Stimulated activated CD4-positive, alpha-beta T cell treated with anti-CD3 and anti-CD28 coated beads, Interleukin-1b, Interleukin-23, amount 100 ng/mL, for 4 hours (primary cell): ENCODE results near the gene DCAF8L2.
"Not testable (repeated sequence)": the region's sequence is repeated elsewhere in the genome, so short reads cannot be mapped to it uniquely, and the experiment has no call there.

Source experiments
- DNase-seq, 2 donors: peaks; one replicate each; pipeline ENCODE4 v3.0.0-alpha.2; 2020; ENCODE audit warnings: low read depth in 2 of 2

The DCAF8L2 gene

GRCh38 chrX:27590044-27590443, at the start of gene DCAF8L2:
Gene DCAF8L2 (plus strand): TSS chrX:27590344. CDS start chrX:27746896, 156,552 bp downstream.
- DNase-seq = no peak

- DNase-seq = not testable (repeated sequence)
Measured at GRCh38 chrX:27541161-27541560, 49.0 kb upstream of the DCAF8L2 start.

DNA sequence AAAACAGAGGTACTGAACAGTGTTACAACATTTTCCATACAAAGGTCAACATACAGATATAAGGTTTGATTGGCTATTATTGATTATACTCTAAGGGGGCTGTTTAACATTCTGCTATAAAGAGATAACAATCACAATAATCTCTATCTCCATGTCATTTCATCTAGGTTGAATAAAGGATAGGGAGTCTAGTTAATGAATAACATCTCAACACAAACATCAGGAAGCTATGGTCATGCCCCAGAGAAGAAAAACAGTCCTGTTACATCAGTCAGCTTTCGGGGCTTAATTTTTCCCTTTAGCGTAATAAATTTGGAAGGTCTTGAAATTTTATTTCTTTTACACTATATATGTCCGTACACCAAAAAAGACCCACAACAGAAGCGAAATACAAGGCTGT, 41.5 kb upstream of the DCAF8L2 start:
- DNase-seq = no peak

DNA sequence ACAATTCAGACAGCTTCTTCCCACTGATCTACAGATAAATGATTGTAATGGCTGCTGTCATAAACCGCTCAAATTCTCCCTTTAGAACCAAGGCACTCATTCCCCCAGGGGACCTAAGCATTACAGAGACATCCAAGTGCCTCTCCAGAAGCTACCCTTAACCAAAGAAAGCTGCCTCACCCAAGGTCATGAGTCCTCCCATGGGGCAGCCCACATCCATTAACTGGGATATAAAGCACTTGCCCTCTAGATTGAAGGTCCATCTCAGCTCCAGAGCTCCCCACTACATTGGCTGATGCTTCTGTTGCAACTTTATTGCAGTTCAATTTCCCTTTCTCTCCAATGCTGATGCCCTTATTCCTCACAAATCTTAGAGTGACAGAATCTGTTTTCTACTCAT, 40.5 kb upstream of the DCAF8L2 start:
- no peak for DNase-seq

DNA sequence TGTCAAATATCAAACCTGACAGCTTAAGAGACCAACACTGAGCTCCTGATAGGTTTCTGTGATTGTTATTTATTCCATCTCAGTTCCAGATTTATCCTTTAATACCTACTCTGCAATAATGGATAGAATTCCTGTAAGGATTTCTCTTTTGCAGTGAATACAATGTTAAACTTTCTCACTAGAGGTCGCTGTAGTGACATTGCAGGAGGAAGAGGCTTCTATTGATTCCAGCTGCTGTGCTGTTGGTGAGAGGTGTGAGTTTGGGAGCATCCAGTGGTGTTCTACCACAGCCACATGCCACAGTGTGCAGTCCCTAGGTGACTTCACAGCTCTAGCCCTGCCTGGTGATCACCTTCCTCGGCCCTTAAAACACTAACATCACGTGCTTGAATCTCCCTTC, 34.6 kb upstream of the DCAF8L2 start:
- DNase-seq = no peak

DNA sequence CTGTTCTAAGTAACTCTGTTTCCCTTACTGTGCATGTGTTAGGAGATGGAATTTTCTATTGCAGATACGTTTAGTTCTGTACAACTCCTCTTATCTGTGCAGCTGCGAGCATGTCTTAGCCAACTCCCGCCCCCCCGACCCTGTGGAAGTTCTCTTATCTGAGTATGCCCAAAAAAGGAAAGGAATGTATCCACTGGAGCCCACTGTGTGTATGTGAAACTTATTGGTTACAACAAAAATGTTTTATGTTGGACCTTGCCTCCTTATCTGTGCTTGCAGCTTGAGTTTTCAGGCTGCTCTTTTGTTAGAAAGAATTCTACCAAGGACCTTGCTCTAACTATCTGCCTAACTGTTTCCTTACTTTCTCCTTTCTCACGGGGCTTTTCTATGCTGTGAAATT, 24.2 kb upstream of the DCAF8L2 start:
- no peak for DNase-seq

- no peak for DNase-seq
Measured at GRCh38 chrX:27571164-27571563, 19.0 kb upstream of the DCAF8L2 start.

- DNase-seq = no peak
Measured at GRCh38 chrX:27575565-27575964, 14.6 kb upstream of the DCAF8L2 start.

- no peak for DNase-seq
Measured at GRCh38 chrX:27583976-27584375, 6.2 kb upstream of the DCAF8L2 start.

GRCh38 chrX:27591938-27592337, 1.8 kb downstream of the DCAF8L2 start:
- DNase-seq = no peak

DNA sequence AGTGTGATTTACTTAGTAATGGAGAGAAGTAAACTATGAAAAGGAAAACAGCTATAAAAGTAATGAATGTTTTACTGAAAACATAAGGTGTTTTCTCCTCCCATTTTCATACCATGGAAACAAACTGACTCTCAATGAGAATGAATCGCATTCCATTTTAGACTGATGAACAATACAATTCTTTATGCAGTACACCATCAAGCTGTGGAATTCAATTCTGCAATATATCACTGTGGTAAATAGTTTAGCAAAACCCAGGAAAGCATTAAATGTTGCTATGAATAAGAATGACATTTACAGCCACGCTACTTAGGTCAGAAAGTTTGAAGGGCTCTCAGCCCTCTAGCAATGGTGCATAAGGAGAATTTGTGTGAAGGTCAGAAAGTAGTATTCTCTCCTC, 7.4 kb downstream of the DCAF8L2 start:
- no peak for DNase-seq

DNA sequence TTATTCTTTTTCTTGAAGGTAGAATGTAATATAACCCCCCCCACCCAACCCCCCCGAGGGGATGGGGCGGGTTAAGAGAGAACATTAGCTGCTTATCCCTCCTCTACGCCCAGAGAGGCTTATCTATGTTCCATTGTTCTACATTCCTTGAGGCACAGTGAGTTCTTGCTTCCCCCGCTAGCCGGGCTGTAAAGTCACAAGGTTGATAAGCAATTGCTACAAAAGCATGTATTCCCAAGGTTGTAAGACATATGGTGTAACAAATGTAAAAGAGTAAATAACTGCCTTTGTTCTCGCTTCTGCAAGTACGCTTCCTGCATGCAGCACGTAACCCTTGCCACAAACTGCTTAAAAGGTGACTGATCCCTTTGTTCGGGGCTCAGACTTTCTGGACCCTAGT, 8.2 kb downstream of the DCAF8L2 start:
- no peak for DNase-seq

- DNase-seq = no peak
Measured at GRCh38 chrX:27599928-27600327, 9.8 kb downstream of the DCAF8L2 start.

DNA sequence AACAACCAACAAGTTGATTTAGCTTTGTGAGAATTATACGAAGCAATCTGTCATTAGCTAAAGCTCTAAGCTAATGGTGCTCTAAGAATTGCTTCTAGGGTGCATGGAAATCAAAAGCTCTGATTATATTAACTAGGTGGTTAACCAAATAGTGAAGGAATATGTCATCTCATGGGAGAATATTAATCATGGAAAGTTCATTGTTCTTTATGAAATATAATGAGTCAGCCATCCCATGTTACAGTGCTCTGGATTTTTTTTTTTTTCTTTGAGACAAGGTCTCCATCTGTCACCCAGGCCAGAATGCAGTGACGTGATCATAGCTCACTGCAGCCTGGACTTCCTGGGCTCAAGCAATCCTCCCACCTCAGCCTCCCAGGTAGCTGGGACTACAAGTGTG, 10.5 kb downstream of the DCAF8L2 start:
- DNase-seq = no peak

DNA sequence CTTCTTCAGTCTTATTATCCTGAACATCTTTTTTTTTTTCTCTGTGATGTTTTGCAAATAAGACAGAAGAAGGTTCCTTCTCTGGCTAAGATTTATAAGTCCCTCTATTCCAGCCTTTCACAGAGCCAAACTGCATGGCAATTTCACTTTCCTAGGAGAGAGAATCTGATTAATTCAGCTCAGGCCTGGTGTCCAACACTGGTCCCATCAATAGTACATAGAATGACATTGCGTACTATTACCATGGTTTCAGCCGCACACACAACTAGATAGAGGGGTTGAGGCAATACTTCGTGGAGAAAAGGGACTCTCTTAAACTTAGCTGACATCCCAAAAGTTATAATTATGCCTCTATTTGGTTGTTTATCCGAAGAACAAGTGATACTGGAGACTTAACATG, 18.5 kb downstream of the DCAF8L2 start:
- no peak for DNase-seq

DNA sequence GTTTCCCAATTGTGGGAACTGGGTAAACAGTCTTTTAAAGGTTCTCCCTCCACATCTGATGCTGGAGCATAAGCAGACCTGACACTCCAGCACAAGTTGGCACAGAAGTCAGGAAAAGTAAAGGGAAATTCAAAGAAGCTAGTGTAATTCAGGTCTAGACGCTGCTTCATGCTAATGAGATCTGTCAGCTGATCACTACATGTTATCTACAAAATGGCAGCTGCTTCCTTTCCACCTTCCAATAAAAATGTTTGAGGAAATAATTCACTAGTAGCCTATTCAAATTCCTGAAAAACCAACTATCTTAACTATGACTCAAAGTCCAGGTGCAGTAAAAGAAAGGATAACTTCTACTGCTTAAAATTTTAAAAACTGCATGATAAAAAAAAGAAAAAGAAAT, 29.3 kb downstream of the DCAF8L2 start:
- DNase-seq = no peak

GRCh38 chrX:27619975-27620374, 29.8 kb downstream of the DCAF8L2 start:
- no peak for DNase-seq

DNA sequence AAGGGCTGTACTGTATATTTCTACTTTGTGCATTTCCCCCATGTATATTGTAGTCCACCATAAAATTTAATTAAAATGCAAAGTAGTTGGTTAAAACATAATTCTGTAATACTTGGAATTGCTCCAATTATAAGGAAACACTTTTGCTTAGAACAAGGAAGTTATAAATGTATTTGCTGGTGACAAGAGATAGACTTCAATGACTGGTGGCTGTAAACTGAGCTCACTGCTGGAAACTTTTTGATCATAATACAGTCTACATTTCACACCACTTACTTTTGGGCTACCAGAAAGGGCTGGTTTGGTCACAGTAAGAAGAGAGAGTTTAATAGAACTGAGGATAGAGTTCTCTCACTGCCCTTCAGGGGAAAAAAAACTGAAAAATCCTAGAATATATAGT, 32.7 kb downstream of the DCAF8L2 start:
- DNase-seq = no peak

DNA sequence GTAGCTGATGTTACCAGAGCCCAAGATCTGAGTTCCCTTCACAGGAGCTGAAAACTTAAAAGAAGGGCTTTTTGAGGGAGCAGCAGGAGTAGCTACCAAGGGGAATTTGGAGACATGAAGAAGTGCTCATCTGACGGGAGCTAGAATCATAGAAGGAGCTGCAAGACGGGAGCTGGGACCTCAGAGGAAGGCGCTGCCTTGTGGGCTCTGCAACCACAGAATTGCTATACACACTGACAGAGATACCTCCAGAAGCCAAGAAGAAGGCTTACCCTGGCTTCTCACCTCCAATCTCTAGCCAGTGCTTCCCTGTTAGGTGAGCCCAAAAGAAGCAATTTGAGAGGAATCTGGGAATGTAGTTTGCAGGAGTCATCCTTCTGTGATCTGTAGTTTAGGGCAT, 35.9 kb downstream of the DCAF8L2 start:
- DNase-seq = no peak

DNA sequence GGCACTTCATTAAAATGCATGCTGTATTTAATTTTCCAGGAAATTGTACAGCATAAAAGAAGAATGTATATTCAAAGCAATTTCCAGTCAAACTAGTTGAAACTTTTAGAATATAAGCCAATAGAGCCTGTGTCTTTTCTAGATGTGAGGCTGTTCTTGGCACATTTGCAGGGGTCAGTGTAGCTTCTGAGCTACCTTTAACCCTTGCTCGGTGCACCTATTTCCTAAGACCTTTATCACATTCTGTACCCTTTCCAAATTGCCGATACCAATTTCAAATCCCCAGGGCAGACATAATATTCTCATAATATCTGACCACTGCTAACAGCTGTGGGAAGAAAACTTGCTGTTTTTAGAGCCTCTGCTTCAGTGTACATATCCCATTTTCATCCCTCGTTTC, 43.2 kb downstream of the DCAF8L2 start:
- DNase-seq = no peak

- no peak for DNase-seq
Measured at GRCh38 chrX:27656581-27656980, 66.4 kb downstream of the DCAF8L2 start.

DNA sequence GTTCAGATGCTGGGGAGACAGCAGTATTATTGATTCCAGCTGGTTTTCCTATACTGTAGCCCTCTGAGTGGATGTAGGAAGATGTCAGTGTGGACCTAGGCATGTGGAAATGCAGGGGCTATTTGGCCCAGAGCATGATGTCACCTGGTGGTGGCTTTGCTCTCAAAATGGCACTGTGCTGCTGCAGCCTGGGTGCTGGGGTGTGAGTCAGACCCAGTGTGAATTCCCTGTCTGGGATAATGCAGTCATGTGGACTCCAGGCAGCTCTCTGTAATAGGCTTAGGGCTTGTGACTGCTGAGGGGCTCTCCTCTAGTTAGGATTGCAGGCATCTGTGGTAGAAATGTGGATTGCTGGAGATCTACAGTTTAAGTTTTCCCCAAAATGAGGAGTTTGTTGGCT, 70.7 kb downstream of the DCAF8L2 start:
- DNase-seq = no peak

DNA sequence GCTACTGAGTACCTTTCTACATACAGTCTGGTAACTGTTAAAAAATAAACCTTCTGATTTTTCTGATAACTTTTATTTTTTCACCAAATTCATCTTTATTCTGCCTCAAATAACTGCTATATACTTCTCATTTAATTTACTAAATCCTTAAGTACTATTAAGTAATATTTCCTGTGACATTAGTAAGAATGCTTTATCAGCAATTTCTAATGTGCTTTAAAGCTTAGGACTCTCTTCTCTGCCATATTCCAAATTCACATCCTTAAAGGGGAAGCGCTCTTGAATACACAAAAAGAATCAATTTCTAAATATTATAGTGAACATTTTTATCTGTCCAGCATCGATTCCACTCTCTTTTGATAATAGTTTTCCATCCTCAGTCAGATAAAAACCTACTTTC, 81.1 kb downstream of the DCAF8L2 start:
- no peak for DNase-seq

DNA sequence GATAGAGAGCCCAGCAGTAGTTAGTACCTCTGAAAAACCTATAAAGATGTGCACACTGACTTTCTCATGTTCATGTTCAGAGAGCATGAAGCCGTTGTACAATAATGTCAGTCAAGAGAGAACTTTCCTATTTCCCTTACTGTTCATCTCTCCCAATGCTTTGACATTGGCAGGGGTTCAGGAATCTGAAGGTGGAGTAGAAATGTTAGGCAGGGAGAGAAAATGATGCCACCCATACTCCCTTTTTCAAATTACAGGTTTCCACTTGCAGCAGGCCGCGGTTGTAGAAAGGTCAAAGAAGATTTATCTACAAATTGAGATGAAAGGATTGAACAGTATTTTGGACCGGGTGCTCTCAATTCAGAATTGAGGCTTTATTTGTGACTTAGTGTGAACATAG, 84.3 kb downstream of the DCAF8L2 start:
- DNase-seq = no peak

DNA sequence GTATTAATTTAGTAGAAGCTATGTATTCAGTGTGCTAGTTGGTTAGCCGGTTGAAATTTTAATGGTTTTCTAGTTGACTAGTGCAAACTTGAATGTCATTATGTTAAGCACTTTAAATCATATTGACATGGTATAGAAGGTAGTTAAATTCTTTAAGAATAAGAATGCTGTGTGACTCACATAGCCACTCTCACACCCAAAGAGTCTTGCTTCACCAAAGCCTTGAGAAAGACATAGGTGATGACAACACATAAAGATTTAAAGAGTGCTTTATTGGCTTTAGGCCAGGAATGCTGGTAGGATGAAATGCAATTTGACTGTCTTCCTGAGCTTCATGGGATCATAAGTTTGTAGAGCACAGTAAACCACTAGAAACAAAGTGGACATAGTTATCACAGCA, 85.3 kb downstream of the DCAF8L2 start:
- DNase-seq = no peak
